OCI-LY1 (cell line): ENCODE measurements around the gene PTGDS.
A peak's percentile ranks its signal among the peaks of the same experiment; 100 is the strongest.

Experiments
- H2AFZ ChIP-seq: fragments of 200-600 bp; sonication (generic), shearing (Covaris generic); 2 replicates; pipeline ENCODE4 v1.6.0; 2014; ENCODE audit warnings: antibody characterized with exemption, mild to moderate bottlenecking, low read length
- H3F3A ChIP-seq: fragments of 200-600 bp; sonication (generic), shearing (Covaris generic); 2 replicates; pipeline ENCODE4 v1.6.0; 2014; ENCODE audit warnings: mild to moderate bottlenecking, antibody characterized with exemption, low read length, moderate library complexity; ENCODE audit not compliant: insufficient read depth
- H3K27ac ChIP-seq: fragments of 200-600 bp; sonication (generic); 2 replicates; pipeline ENCODE4 v1.5.1; 2014; ENCODE audit warnings: low read length, mixed run types, mild to moderate bottlenecking, low read depth; ENCODE audit not compliant: poor library complexity, severe bottlenecking
- H3K27me3 ChIP-seq: fragments of 200-600 bp; sonication (generic); 2 replicates; pipeline ENCODE4 v1.6.0; 2014; ENCODE audit warnings: antibody characterized with exemption, mild to moderate bottlenecking, low read length, moderate library complexity; ENCODE audit not compliant: insufficient read depth
- H3K36me3 ChIP-seq: fragments of 200-600 bp; sonication (generic); 2 replicates; pipeline ENCODE4 v1.6.1; 2014; ENCODE audit warnings: mild to moderate bottlenecking, antibody characterized with exemption, low read length, moderate library complexity, mixed read lengths; ENCODE audit not compliant: insufficient read depth
- H3K4me1 ChIP-seq: fragments of 200-600 bp; sonication (generic); 2 replicates; pipeline ENCODE4 v1.5.1; 2014; ENCODE audit warnings: mild to moderate bottlenecking, low read length, moderate library complexity; ENCODE audit not compliant: insufficient read depth, severe bottlenecking
- H3K4me2 ChIP-seq: fragments of 200-600 bp; sonication (generic), shearing (Covaris generic); 2 replicates; pipeline ENCODE4 v1.6.1; 2014; ENCODE audit warnings: low read length
- H3K4me3 ChIP-seq: fragments of 200-600 bp; sonication (generic); 2 replicates; pipeline ENCODE4 v1.5.1; 2014; ENCODE audit warnings: low read length, low read depth, mild to moderate bottlenecking, mixed read lengths; ENCODE audit not compliant: poor library complexity, severe bottlenecking
- H3K79me2 ChIP-seq: fragments of 200-600 bp; shearing (Covaris generic); 2 replicates; pipeline ENCODE4 v1.6.1; 2016; ENCODE audit warnings: mixed run types, low read length, mixed read lengths; ENCODE audit not compliant: insufficient read depth
- H3K9ac ChIP-seq: fragments of 200-600 bp; sonication (generic), shearing (Covaris generic); 2 replicates; pipeline ENCODE4 v1.6.1; 2014; ENCODE audit warnings: mild to moderate bottlenecking, low read length, mixed read lengths
- H3K9me2 ChIP-seq: fragments of 200-600 bp; sonication (generic), shearing (Covaris generic); 2 replicates; pipeline ENCODE4 v1.6.1; 2014; ENCODE audit warnings: low read depth, mild to moderate bottlenecking, low read length, mixed read lengths
- H3K9me3 ChIP-seq: fragments of 200-600 bp; shearing (Covaris generic); 2 replicates; pipeline ENCODE4 v1.6.1; 2014; ENCODE audit warnings: low read length, mixed read lengths
- H4K20me1 ChIP-seq: fragments of 200-600 bp; sonication (generic), shearing (Covaris generic); 2 replicates; pipeline ENCODE4 v1.6.0; 2016; ENCODE audit warnings: mild to moderate bottlenecking, low read length; ENCODE audit not compliant: insufficient read depth
- EZH2 ChIP-seq: fragments of 200-600 bp; sonication (generic), shearing (Covaris generic); IDR thresholded peaks from 2 replicates; pipeline ENCODE4 v1.8.0; 2017; ENCODE audit warnings: borderline replicate concordance, mixed run types, mild to moderate bottlenecking, antibody characterized with exemption, low read length, moderate library complexity, mixed read lengths
- TF ChIP-seq, protein P1 (sequence below): fragments of 200-600 bp; sonication (generic), shearing (Covaris generic); IDR thresholded peaks from 2 replicates; pipeline ENCODE4 v1.5.1; 2017; ENCODE audit warnings: mild to moderate bottlenecking, antibody characterized with exemption, low read length, moderate library complexity, mixed read lengths

The PTGDS gene

DNA sequence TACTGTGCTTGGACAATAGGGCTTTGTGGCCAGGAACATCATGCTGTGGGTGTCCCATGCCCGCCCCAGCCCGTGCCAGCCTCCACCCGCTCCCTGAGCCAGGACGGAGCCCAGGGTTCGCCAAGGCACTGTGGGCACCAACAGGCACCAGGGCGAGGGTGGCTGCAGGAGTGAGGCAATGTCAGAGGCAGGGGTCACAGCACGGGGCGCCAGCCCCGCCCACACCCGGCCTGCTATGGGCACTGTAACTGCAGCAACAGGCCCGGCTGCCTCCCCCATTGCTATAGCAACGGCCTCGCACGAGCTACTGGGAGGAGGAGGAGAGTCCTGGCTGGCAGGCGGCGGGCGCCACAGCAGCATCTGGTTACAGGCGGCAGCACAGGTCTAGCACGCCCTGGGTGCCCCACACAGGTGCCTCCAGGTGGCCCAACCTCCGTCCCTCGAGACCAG is 48.2 kb downstream of the PTGDS start:
- Histone ChIP-seq H3K79me2 (no peaks in the 10 kb centered on the region), H3K4me3 (no peak overlapping the region), H4K20me1 (no peaks in the 10 kb centered on the region), H3K4me2 (no peak overlapping the region), H3K27me3 (peaks cover 14% of the 10 kb centered on the region), H3K27ac (no peak overlapping the region), H3K36me3 (no peaks in the 10 kb centered on the region), H3K4me1 (peaks cover 20% of the 10 kb centered on the region), H2AFZ (no peak overlapping the region), H3K9me2 (no peaks in the 10 kb centered on the region), H3F3A (no peaks in the 10 kb centered on the region), H3K9ac (no peak overlapping the region), H3K9me3 (no peaks in the 10 kb centered on the region)
- TF ChIP-seq EZH2 = no peak
- TF ChIP-seq, protein P1, sequence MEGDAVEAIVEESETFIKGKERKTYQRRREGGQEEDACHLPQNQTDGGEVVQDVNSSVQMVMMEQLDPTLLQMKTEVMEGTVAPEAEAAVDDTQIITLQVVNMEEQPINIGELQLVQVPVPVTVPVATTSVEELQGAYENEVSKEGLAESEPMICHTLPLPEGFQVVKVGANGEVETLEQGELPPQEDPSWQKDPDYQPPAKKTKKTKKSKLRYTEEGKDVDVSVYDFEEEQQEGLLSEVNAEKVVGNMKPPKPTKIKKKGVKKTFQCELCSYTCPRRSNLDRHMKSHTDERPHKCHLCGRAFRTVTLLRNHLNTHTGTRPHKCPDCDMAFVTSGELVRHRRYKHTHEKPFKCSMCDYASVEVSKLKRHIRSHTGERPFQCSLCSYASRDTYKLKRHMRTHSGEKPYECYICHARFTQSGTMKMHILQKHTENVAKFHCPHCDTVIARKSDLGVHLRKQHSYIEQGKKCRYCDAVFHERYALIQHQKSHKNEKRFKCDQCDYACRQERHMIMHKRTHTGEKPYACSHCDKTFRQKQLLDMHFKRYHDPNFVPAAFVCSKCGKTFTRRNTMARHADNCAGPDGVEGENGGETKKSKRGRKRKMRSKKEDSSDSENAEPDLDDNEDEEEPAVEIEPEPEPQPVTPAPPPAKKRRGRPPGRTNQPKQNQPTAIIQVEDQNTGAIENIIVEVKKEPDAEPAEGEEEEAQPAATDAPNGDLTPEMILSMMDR = peak; percentile 28; the same call in 1 of the 2 replicates

DNA sequence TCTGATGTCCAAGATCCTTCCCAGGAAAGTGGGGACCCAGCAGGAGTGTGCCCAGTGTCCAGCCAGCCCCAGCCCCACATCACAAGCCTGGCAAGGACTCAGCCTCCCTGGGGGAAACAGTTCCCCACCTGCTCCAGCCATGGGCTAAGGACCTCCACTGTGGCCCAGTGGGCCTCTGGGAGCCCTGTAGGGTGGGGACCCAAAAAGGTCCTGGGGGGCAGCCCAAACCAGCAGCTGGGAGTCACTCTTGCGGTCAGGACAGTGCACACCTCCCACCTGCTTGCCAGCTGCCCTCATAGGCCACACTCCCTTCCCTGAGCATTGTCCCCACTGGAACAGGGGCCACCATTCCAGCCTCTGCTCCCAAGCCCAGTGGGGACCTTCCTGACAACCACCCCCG is 49.1 kb downstream of the PTGDS start:
- Histone ChIP-seq H3K9me2 (no peaks in the 10 kb centered on the region), H3K27ac (no peak overlapping the region), H3K79me2 (no peaks in the 10 kb centered on the region), H3K9me3 (no peaks in the 10 kb centered on the region), H3K27me3 (peaks cover 17% of the 10 kb centered on the region), H3K4me3 (no peak overlapping the region), H3K4me1 (peaks cover 20% of the 10 kb centered on the region), H3K36me3 (no peaks in the 10 kb centered on the region), H3K4me2 (no peak overlapping the region), H3K9ac (no peak overlapping the region), H2AFZ (no peak overlapping the region), H3F3A (no peaks in the 10 kb centered on the region), H4K20me1 (no peaks in the 10 kb centered on the region)
- TF ChIP-seq EZH2 = no peak
- TF ChIP-seq, protein P1 = no peak

DNA sequence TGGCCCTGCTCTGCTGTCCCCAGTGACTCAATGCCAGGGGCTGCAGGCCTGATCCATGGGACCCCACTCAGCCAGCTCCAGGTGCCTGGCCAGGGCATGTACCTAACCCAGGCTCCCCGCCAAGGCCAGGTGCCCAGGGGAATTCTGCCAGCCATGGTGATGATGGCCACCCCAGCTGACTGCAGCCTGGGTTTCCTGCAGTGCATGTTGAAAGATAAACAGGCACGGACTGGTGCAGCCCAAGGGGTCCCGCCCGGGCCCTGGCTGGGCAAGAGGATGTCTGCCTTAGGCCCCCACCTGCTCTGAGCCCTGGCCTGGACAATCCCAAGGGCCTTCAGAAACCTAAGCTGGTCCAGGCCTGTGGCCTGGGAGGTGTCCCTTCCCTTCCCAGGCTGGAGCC is 49.5 kb downstream of the PTGDS start:
- Histone ChIP-seq H4K20me1 (no peaks in the 10 kb centered on the region), H3K36me3 (no peaks in the 10 kb centered on the region), H3K27me3 (peaks cover 17% of the 10 kb centered on the region), H3K4me3 (no peak overlapping the region), H2AFZ (no peak overlapping the region), H3K4me1 (peaks cover 20% of the 10 kb centered on the region), H3K9ac (no peak overlapping the region), H3K27ac (no peak overlapping the region), H3K9me3 (no peaks in the 10 kb centered on the region), H3K4me2 (no peak overlapping the region), H3K79me2 (no peaks in the 10 kb centered on the region), H3F3A (no peaks in the 10 kb centered on the region), H3K9me2 (no peaks in the 10 kb centered on the region)
- no peak for TF ChIP-seq EZH2
- TF ChIP-seq, protein P1 = no peak
